NK-92 treated with Interleukin-12 subunit alpha and Interleukin-12 subunit beta, amount 100 ng/mL, for 24 hours (cell line): Measurements from ENCODE around the gene IL5.
A peak's percentile ranks its signal among the peaks of the same experiment; 100 is the strongest.
"Not testable (repeated sequence)": the region's sequence is repeated elsewhere in the genome, so short reads cannot be mapped to it uniquely, and the experiment has no call there.

ENCODE experiments used
- DNase-seq: peaks from one replicate; lab custom pipeline; 2025; lab: John Stamatoyannopoulos, UW

The IL5 gene

DNA sequence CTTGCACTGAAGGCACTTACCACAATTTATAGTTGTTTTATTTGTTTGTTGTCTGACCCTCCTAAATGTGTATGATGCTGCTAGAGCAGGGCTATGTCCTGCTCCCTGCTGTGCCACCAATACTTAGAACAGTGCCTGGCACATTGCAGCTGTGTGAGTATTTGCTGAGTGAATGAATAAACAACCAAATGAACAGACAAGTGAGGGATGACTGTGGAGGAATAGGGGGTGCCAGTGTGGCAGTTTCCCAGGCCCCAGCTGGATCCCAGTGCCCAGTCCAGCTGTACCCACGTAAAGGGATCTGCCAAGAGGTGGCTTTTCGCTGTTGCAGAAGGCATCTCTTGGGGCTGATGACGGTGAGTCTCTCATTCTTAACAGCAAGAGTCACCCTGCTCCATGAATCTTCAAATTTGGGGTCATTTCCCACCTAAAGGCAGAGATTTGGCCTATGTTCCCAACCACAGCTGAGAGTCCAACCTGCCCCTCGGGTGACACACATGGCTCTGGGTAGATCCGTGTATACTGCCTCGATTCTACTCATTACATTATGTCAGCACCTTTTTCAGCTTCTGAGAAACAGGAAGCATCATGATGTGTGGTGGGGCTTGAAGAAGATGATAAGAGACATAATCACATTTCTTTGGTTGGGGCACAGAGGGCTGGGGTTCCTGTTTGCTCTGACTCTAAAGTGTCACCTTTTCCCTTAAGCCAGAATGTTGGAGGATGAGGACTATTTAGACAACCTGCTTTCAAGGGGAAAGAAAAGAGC is 14.3 kb downstream of the IL5 start:
- no peak for DNase-seq

DNA sequence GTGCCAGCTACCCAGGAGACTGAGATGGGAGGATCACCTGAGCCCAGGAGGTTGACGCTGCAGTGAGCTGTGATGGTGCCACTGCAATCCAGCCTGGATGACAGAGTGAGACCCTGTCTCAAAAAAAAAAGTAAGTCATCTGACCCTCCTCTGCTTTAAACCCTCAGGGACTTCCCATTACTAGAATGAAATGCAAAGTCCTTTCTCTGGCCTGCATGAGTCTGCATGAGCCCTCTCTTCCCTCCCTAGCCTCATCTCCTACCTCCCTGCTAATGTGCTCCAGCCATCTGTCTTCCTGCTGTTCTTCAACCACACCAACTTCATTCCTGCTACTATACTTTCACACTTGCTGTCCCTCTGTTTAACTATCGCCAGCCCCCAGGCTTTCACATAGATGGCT is 15.3 kb downstream of the IL5 start:
- DNase-seq, result no peak

DNA sequence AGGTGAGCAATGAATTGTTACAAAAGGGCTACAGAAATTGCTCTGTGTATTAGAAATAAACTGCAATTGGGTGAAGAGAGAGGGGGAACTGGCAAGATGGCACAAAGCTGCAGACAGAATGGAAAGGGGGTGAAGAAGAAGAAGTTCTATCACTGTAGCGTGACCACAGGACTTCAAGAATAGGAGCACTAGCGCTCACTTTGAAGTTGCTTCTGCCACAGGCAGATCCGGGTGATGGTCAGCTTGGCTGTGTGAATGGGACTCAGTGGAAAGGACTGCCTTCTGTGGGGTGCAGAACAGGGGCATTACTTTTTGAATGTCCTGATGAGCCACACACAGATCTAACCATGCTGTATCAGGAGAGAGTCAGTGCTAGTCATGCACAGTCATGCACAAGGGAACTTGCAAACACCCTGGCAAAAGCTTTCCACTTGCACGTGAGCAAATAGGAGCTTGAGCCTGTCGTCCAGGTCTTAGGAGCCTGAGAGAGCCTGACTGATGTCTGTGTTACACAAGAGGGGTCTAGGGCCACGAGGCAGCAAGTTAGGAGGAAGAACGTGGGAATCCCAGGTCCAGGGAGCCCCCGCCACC is 16.3 kb downstream of the IL5 start:
- DNase-seq, result no peak

DNA sequence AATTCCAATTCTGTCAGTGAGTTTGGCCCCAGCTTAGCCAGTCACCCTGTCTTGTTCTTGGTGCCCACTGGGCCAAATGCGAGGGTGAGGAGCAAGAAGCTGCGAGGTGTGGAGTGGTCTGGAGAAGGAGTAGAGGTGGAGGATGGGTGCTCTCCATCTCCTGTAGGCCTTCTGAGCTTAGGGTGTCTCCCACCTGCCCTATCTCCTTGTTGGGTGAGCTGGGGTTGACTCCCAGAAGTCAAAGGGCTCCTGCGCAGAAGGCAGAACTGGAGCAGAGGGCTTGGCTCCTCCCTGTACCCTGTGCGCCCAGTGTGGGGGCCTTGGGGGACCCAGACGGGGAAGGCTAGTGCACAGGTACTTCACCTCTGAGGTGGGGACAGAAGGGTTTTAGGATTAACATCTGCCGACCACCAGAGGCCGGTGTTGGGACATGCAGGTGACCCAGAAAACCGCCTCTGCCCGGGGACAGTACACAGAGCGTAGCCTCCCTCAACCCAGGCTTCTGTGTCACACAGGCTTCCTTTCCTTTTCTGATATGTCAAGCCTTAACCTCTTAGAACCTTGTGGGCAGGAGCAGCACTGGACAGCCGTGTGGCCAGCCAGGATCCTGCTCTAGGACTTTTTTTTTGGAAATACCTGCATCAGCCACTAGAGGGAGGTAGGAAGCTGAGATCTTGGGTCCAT is 16.9 kb downstream of the IL5 start:
- peak; percentile 16 for DNase-seq

DNA sequence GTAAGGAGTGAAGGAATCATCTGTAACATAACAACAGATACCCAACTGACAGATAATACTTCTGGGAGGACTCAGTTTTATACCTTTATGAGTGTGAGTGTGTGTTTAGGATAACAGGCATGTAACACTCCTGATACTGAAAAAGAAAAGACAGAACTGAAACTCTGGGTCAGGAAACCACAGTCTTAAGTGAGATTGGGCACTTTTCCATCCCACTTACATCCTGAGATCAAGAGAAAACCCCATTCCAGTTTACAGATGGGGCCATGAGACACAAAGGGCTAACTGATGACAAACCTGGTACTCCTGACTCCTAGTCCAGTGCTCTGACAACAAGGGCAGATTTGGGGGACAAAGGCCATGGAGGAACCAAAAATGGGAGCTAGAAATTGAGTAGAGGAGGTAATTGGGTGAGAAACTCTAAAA is 18.0 kb downstream of the IL5 start:
- DNase-seq, result no peak

DNA sequence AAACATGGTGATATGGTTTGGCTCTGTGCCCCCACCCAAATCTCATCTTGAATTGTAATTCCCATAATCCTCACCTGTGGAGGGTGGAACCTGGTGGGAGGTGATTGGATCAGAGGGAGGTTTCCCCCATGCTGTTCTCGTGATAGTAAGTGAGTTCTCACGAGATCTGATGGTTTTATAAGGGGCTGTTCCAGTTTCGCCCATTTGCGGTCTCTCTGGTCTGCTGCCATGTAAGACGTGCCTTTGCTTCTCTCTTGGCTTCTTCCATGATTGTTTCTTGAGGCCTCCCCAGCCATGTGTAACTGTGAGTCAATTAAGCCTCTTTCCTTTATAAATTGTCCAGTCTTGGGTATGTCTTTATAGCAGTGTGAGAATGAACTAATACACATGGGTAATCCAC is 18.4 kb downstream of the IL5 start:
- DNase-seq, result not testable (repeated sequence)

DNA sequence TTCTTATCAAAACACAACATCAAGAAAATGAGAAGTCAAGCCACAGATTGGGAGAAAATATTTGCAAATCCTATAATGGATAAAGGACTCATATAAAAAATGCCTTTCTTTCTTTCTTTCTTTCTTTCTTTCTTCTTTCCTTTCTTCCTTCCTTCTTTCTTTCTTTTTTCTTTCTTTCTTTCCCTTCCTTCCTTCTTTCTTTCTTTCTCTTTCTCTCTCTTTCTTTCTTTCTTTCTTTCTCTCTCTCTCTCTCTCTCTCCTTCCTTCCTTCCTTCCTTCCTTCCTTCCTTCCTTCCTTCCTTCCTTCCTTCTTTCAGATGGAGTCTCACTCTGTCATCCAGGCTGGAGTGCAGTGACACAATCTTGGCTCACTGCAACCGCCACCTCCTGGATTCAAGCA is 21.3 kb downstream of the IL5 start:
- DNase-seq, result not testable (repeated sequence)

DNA sequence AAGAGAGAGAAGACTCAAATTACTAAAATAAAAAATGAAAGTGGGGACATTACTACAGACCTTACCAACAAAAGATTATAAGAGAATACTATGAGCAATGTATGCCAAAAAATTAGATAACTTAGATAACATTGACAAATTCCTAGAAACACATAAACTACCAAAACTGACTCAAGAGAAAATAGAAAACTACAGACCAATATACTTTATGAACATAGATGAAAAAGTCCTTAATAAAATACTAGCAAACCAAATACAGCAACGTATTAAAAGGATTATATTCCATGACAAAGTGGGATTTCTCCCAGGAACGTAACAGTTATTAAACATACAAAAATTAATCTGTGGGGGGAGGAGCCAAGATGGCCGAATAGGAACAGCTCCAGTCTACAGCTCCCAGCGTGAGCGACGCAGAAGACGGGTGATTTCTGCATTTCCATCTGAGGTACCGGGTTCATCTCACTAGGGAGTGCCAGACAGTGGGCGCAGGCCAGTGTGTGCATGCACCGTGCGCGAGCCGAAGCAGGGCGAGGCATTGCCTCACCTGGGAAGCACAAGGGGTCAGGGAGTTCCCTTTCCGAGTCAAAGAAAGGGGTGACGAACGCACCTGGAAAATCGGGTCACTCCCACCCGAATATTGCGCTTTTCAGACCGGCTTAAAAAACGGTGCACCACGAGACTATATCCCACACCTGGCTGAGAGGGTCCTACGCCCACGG is 29.5 kb downstream of the IL5 start:
- DNase-seq, result not testable (repeated sequence)

DNA sequence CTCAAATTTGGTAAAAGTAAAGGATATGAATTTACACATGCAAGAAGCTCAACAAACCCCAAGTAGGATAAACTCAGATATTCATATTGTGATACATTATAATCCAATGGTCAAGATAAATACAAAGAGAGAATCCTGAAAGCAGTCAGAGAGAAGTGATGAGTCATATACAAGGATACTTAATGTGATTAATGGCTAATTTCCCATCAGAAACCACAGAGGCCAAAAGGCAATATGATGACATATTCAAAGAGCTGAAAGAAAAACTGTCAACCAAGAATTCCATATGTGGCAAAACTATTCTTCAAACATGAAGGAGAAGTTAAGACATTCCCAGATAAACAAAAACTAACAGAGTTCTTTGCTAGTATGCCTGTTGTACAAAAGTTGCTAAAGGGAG is 33.2 kb downstream of the IL5 start:
- no peak for DNase-seq

DNA sequence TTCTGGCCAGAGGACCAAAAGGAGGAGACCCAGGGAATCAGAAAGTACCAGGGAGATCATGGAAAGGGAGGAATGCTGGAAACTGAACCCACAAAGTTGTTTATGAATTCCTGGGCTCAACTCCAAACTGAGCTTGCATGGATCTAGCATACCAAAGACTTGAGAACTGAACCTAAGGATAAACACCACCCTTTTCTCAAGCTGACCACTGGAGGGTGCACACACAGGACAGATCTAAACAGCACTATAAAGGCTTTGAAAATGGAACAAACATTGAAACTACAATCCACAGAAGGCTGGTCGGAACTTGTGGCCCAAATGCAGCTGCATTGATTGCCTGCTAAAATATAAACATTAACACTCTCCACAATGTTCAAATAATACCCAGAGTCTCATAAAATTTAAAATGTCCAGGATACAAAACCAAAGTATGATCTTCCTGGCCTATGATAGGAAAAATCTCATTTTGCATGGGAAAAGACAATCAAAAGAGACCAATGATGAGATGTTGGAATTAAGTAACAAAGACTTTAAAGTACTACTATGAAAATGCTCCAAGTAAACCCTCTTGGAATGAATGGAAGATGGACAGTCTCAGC is 37.1 kb downstream of the IL5 start:
- DNase-seq, result no peak

DNA sequence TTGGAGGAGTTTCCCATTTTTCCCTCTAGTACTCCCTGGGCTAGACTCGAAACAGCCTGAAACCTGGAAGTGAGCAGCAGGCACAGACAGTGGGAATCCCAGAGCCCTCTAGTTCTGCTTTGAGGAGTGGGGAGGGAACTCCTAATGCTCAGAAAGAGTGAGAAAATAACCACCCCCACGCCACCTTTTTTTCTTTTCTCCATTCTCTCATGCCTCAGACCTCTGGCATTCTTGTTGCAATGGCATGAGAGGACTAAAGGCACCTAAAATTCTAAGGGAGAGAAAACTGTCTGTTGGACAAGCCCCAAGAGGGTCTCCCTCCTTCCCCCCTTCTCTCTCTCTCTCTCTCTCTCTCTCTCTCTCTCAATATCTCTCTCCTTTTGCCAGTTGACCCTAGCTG is 37.7 kb downstream of the IL5 start:
- DNase-seq, result no peak

DNA sequence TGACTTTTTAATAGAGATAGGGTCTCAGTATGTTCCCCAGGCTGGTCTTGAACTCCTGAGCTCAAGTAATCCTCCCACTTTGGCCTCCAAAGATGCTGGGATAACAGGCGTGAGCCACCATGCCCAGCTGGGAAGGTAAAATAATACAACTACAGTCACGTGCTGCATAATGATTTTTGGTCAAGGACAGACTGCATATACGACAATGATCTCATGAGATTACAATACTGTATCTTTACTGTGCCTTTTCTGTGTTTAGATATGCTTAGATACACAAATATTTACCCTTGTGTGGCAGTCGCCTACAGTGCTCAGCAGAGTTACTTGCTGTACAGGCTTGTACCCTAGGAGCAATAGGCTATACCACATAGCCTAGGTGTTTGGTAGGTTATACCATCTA is 38.6 kb downstream of the IL5 start:
- DNase-seq, result no peak

DNA sequence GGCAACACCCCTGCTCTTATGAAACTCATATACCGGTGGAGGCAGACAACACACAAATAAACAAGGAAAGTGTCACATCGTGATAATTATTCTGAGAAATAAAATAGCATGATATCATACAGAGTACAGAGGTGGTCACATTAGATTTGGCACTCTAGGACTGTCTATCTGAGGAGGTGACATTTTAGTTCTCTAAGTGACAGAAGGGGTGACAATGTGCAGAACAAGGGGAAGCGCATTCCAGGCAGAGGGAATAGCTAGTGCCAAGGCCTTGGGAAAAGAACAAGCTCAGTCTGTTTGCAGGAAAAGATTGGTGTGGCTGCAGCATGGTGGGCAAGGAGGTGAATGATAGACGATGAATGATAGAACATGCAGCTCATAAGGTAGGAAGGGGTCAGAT is 40.1 kb downstream of the IL5 start:
- no peak for DNase-seq

DNA sequence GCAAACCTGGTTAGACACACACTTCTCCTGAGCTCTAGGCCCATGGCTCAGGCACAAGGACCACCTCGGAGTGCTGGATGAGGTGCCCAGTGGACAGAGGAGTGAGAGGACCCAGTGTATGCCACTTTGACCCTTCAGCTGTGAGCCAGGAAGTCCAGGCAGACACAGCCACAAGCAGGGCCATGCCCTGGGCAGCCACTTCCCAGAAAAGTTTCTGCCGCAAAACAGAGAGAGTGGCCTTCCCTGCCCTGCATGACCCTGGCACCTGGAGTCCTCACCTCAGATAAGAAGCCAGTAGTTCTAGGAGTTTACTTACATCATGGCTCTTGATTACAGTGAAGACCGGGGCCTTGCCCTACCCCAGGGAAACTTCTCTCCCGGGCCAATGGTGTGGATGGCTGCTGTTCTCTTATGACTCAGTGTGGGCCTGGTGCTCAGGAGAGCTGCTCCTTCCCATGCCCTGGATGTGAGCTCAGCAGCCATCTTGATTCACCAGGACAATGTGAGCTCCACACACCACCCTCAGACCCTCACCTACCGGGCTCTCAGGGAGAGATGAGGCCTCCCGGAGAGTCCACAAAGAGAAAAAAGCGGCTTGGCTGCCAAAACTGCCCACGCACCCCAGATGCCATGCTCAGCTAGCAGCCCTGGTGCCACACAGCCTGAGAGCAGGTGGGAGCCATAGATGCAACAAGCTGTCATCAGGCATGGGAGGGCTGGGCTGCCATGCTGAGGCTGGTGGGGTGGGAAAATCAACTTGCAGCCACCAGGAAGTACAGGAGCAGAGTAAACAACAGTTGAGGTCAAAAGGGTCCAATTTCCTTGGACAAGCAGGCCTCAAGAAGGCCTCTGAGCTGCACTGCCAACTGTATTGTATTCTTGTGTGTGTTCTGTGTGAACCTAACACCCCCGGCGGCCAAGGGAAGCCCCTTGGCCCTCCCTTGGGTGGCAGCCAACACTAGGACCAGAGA is 41.1 kb downstream of the IL5 start:
- no peak for DNase-seq

DNA sequence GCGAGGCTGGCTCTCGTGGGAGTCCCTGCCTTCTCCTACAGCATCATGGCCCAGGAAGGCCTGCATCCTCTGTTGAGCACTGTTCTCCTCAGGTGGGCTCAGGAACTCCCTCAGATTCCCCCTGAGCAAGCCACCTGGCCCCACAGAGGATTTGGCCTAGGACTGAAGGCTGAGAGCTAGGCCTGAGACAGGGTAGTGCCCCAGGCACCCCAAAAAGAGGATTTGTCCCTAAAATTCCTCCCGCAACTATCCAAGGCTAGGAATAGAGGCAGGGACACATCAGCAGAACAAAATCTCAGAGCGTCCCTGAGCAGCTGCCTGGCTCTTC is 41.7 kb downstream of the IL5 start:
- DNase-seq, result no peak

DNA sequence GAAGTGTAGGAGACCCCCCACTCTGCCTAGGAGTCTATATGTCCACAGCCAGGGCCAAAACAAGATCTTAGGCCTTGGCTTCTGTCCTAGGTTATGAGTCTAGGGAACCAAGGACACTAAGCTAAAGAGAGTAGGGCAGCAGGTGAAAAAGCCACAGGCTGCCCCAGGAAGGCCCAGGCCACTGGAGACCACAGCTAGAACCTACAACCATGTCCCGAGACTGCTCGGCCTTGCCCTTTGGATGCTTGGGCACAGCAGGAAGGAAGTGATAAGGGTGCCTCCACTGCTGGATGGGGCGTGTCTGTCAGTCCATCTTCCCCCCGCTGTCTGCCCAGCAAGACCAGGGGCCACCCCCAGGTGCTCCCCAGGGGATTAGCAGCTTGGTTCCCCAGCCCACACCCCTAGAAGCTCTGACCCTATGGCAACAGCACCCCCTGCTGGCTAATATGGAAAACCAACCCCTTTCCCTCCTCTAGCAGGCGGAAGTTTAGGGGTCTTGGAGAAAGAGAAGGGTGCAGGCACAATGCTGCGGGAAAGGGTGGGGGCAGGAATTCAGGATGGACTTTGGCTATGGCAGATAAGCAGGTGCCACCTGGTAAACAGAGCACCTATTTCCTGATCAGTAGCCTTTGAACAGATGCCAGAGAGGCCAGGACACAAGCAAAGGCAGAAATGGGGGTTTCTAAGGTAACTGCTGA is 42.2 kb downstream of the IL5 start:
- DNase-seq, result peak; percentile 63

DNA sequence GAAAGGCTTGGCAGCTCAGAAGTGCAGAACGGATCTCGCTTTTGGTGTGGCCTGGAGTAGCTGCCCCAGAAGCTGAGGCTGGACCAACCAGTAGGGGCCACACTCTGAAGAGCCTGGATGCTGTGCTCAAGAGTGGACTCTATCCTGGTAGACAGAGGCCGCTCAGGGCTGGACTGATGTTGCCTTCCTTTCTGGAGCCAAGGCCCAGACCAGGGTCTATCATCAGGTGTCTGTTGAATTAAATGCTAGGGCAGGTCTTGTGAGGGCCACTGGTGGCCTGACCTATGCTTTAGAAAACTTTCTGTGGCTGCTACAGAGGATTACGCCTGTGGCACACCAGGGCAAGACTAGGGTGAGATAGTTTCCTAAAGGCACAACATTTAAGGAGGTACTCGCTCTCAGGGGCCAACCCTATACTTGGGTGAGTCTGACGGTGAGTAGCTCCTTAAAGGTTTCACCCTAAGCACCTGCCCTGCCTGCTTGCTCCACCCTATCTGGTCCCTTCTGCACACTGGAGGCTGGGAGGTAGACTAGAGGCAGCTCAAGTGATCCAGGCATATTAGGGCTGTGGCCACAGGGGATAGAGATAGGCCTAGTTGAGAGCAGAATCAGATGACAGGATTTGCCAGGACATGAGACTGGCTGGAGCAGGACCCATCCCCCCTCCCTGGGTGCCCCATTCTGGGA is 42.9 kb downstream of the IL5 start:
- DNase-seq, result no peak

DNA sequence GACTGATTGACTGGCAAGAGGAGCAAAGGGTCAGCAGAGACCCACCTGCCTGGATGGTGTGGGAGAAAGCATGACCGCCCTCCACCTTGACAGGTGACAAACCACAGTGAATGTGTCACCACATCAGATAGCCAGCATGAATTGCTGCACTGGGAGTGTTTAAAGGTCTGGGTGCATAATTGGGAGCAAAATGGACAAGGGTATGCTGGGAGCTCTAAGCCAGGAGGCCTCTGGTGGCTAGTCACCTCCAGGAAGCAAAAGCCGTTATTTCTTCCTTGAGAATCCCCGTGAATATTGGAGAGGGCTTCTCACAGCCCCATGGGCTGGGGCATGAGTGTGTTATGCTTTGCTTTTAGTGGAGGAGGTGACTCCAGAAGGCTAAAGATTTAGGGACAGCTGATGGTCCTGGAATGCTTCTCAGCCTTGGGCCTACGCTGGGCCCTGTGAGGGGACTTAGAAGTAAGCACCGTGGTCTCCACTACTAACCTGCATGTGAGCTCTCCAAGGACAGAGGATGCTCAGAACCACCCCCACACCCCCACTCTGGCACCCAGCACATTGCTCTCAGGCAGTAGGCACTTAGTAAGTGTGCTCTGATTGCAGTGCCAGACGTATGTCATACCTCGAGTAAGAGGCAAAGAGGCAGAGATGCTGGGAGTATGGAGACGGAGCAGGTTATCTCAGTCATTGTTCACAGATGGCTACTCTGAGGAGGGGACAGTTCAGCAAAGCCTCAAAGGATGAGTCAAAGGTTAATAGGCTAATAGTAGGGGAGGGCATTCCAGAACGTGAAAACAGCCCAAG is 43.7 kb downstream of the IL5 start:
- DNase-seq, result no peak

DNA sequence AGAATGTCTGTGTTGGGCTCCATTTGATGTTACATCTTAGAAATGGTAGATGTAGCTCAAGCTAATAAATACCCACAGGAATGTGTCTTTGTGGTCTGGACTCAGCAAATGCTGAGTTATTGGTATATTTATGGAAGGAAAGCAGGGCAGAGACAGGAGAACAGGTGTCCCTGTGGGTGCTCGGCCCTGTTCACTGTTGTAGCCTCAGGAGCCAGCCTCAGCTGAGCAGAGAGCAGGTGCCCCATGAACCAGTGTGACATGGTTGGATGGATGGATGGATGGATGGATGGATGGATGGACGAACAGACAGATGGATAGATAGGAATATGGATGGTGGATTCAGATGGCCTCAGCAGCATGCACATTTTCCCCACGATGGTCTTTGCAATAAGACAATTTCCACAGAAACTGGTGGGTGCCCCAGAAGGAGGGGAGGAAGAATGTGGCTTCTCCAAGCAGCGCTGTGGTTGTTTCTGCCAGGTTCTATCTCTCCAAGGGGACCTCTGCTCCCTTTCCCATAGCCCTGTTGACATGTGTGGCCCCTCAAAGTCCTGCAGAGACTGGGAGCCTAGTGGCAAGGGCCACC is 44.5 kb downstream of the IL5 start:
- no peak for DNase-seq
